HFF-Myc (cell line): Measurements from ENCODE around the gene NAPSA.

ENCODE experiments used
- DNase-seq: peaks from one replicate; pipeline ENCODE4 v3.0.0-alpha.2; 2011; ENCODE audit warnings: low read depth; ENCODE audit errors: extremely low read depth
- H3K4me3 ChIP-seq: replicated peaks from 2 replicates; pipeline ENCODE4 v1.5.1; 2011; ENCODE audit warnings: low read depth, mild to moderate bottlenecking, control low read depth, low read length
- CTCF ChIP-seq: IDR thresholded peaks from 2 replicates; pipeline ENCODE4 v1.5.1; 2012; ENCODE audit warnings: mild to moderate bottlenecking, low read depth, low read length, control low read depth; ENCODE audit errors: missing control alignments

Gene NAPSA

GRCh38 chr19:50380137-50380536 lies 14.7 kb upstream of the NAPSA start:
- DNase-seq = no peak
- no peak for TF ChIP-seq CTCF
- H3K4me3 ChIP-seq = no peak overlapping the region

GRCh38 chr19:50379602-50380001 lies 14.2 kb upstream of the NAPSA start:
- DNase-seq = no peak
- no peak overlapping the region for H3K4me3 ChIP-seq
- TF ChIP-seq CTCF = no peak

GRCh38 chr19:50378863-50379236 lies 13.4 kb upstream of the NAPSA start:
- TF ChIP-seq CTCF = no peak
- DNase-seq = no peak

GRCh38 chr19:50378169-50378862 lies 12.9 kb upstream of the NAPSA start:
- H3K4me3 ChIP-seq = no peak overlapping the region
- TF ChIP-seq CTCF = no peak
- DNase-seq = no peak

More at GRCh38 chr19:50378863-50379236, 13.4 kb upstream of the NAPSA start:
- no peak overlapping the region for H3K4me3 ChIP-seq

GRCh38 chr19:50377517-50377916 lies 12.1 kb upstream of the NAPSA start:
- no peak overlapping the region for H3K4me3 ChIP-seq
- no peak for TF ChIP-seq CTCF
- DNase-seq = no peak

GRCh38 chr19:50377051-50377461 lies 11.6 kb upstream of the NAPSA start:
- DNase-seq = no peak
- TF ChIP-seq CTCF = no peak
- H3K4me3 ChIP-seq = peak overlapping the region; percentile 11; the same call in 1 of the 2 replicates
